ENCODE results near the gene INSR. TPM values are rescaled to one million over a fixed set of nuclear protein-coding genes. Genes with fewer than 3 reads are reported as not detected.

INSR gene
- total and polyA plus RNA-seq, 10 of the 15 experiments (the other 5 are each of a cell fraction or from before 2014, with no cell fraction given): 4.2 to 34.9 (median 13.6) TPM

GRCh38 chr19:7340959-7341837 is 47.0 kb upstream of the INSR start (continued):
- no peak for TF ChIP-seq E2F4 (IDR thresholded peaks at IDR 0.05; ENCODE audit: low read depth, low read length)
- TF ChIP-seq ZZZ3 (IDR thresholded peaks at IDR 0.05; ENCODE audit: control insufficient read depth, insufficient read length, low read depth): no peak
- TF ChIP-seq POLR2A (IDR thresholded peaks at IDR 0.05; ENCODE audit: low read depth, low read length): no peak
- no peak for TF ChIP-seq WRNIP1 (IDR thresholded peaks at IDR 0.05; ENCODE audit: borderline replicate concordance, low read depth, low read length)
- TF ChIP-seq NBN (IDR thresholded peaks at IDR 0.05): peak; percentile 88
- TF ChIP-seq KLF5 (IDR thresholded peaks at IDR 0.05; ENCODE audit: partially characterized antibody): peak; percentile 18
- TF ChIP-seq CTCF (IDR thresholded peaks at IDR 0.05 in 2 of 3, conservative IDR thresholded peaks at IDR 0.05 in 1 of 3; ENCODE audit: control insufficient read depth in 2 of 3, extremely low read depth in 1 of 3, insufficient read depth in 1 of 3, low read depth in 3 of 3, low read length in 3 of 3): peak; percentile 91 to 96 (median 95)
- TF ChIP-seq ZNF687 (IDR thresholded peaks at IDR 0.05): peak; percentile 85
- TF ChIP-seq TCF3 (IDR thresholded peaks at IDR 0.05; ENCODE audit: borderline replicate concordance, insufficient read depth, low read depth, low read length): no peak
- TF ChIP-seq NFYB (IDR thresholded peaks at IDR 0.05; ENCODE audit: insufficient read depth, low read depth, low read length): no peak
- TF ChIP-seq ZNF274 (IDR thresholded peaks at IDR 0.05; ENCODE audit: insufficient read depth, insufficient read length): no peak
- peak; percentile 27 for TF ChIP-seq SP1 (IDR thresholded peaks at IDR 0.05; ENCODE audit: low read depth, low read length)
- no peak for TF ChIP-seq SRF (IDR thresholded peaks at IDR 0.05; ENCODE audit: low read depth in 2 of 2, low read length in 2 of 2)
- TF ChIP-seq SREBF1 (IDR thresholded peaks at IDR 0.05; ENCODE audit: low read length): no peak
- no peak for TF ChIP-seq CHD2 (IDR thresholded peaks at IDR 0.05; ENCODE audit: borderline replicate concordance, low read depth, low read length)
- peak; percentile 48 for TF ChIP-seq RELA (IDR thresholded peaks at IDR 0.05; ENCODE audit: borderline replicate concordance, partially characterized antibody)
- TF ChIP-seq CREM (IDR thresholded peaks at IDR 0.05; ENCODE audit: low read depth): no peak
- no peak for TF ChIP-seq RCOR1 (conservative IDR thresholded peaks at IDR 0.05; ENCODE audit: low read depth, low read length)
- TF ChIP-seq SMAD5 (IDR thresholded peaks at IDR 0.05; ENCODE audit: low read depth): no peak
- no peak for TF ChIP-seq FOXK2 (IDR thresholded peaks at IDR 0.05)
- TF ChIP-seq POLR2AphosphoS5 (IDR thresholded peaks at IDR 0.05; ENCODE audit: low read length): no peak
- TF ChIP-seq MYC (IDR thresholded peaks at IDR 0.05; ENCODE audit: insufficient read depth, insufficient read length, insufficient replicate concordance, low read length, severe bottlenecking): no peak
- peak; percentile 36; the same call in 1 of the 2 replicates for TF ChIP-seq ATF7 (IDR thresholded peaks at IDR 0.05; ENCODE audit: low read depth)

Data from GM12878 (cell line).